Posterior cingulate gyrus (tissue), 11 donors: ENCODE data around the gene HAGH.
"Not testable (repeated sequence)": the region's sequence is repeated elsewhere in the genome, so short reads cannot be mapped to it uniquely, and the experiment has no call there.

Source experiments
- DNase-seq, 10 donors: peaks; one replicate each; pipeline versions ENCODE4 v3.0.0 to v3.0.0-alpha.2; 2020 to 2021; ENCODE audit warnings: mixed read lengths in 3 of 10
- intact Hi-C: fragments of 100-400 bp; cut with DNase I; formaldehyde crosslinking; loops from one replicate; pipeline ENCODE4 v1.15.1; 2023

HAGH gene

GRCh38 chr16:1816396-1817275 lies 10.0 kb downstream of the HAGH start:
- intact Hi-C loops = no loop called here
- DNase-seq = peak in 1 of 10 donors; percentile 74

- DNase-seq = no peak
- intact Hi-C loops = no loop called here
Observed at GRCh38 chr16:1815461-1815860, 11.2 kb downstream of the HAGH start.

- peak; percentile 34 to 96 (median 79) for DNase-seq
- intact Hi-C loops = no loop called here
Observed at GRCh38 chr16:1812732-1813163, 13.9 kb downstream of the HAGH start.

GRCh38 chr16:1810536-1810935 lies 16.1 kb downstream of the HAGH start:
- DNase-seq = peak in 1 of 10 donors; percentile 79
- intact Hi-C loops = no loop called here

- peak in 2 of 10 donors; percentile 49 to 58 for DNase-seq
- intact Hi-C loops = no loop called here
Observed at GRCh38 chr16:1810106-1810505, 16.5 kb downstream of the HAGH start.

- DNase-seq = peak in 2 of 10 donors; percentile 81 to 82
- intact Hi-C loops = no loop called here
Observed at GRCh38 chr16:1809281-1809801, 17.3 kb downstream of the HAGH start.

- peak in 2 of 10 donors; percentile 54 to 59 for DNase-seq
- intact Hi-C loops = no loop called here
Observed at GRCh38 chr16:1808691-1809090, 17.9 kb downstream of the HAGH start.

GRCh38 chr16:1807626-1808025 lies 19.0 kb downstream of the HAGH start:
- peak in 2 of 10 donors; percentile 56 to 62 for DNase-seq
- intact Hi-C loops = no loop called here

- intact Hi-C loops = no loop called here
- peak in 1 of 10 donors; percentile 68 for DNase-seq
Observed at GRCh38 chr16:1800701-1801100, 25.9 kb downstream of the HAGH start.

- intact Hi-C loops, DNase-seq: not testable (repeated sequence)
Observed at GRCh38 chr16:1799263-1799662, 27.4 kb downstream of the HAGH start.

GRCh38 chr16:1794908-1795666 lies 31.5 kb downstream of the HAGH start:
- intact Hi-C loops = no loop called here
- DNase-seq = peak in 2 of 10 donors; percentile 9 to 68

- intact Hi-C loops = no loop called here
- DNase-seq = peak in 2 of 10 donors; percentile 9 to 77
Observed at GRCh38 chr16:1794221-1794871, 32.3 kb downstream of the HAGH start.

GRCh38 chr16:1793578-1794220 lies 32.9 kb downstream of the HAGH start, which contains the start of gene IGFALS:
Gene IGFALS, minus strand, starts transcription at chr16:1793705. Its CDS starts 53 bp downstream, at chr16:1793652.
- intact Hi-C loops = no loop called here

GRCh38 chr16:1792836-1793577 lies 33.6 kb downstream of the HAGH start:
- peak in 4 of 10 donors; percentile 22 to 79 (median 64) for DNase-seq
- intact Hi-C loops = no loop called here

More at GRCh38 chr16:1793578-1794220, 32.9 kb downstream of the HAGH start, which contains the start of gene IGFALS:
- peak in 3 of 10 donors; percentile 23 to 82 (median 52) for DNase-seq

- DNase-seq = peak in 2 of 10 donors; percentile 59 to 82
- intact Hi-C loops = no loop called here
Observed at GRCh38 chr16:1791943-1792812, 34.4 kb downstream of the HAGH start.

GRCh38 chr16:1791256-1791942 lies 35.2 kb downstream of the HAGH start:
- DNase-seq = peak in 2 of 10 donors; percentile 62 to 70
- intact Hi-C loops = no loop called here

- peak in 3 of 10 donors; percentile 26 to 76 (median 68) for DNase-seq
- intact Hi-C loops = no loop called here
Observed at GRCh38 chr16:1790611-1791255, 35.9 kb downstream of the HAGH start.
